ENCODE measurements around the gene LMBRD2.

- no peak for TF ChIP-seq ESRRG (CRISPR knock-in tag; IDR thresholded peaks at IDR 0.05)
- TF ChIP-seq ARNTL (CRISPR knock-in tag; IDR thresholded peaks at IDR 0.05; ENCODE audit: borderline replicate concordance, low read depth): no peak
- no peak for TF ChIP-seq ZNF70 (CRISPR knock-in tag; IDR thresholded peaks at IDR 0.05)
- no peak for TF ChIP-seq PATZ1 (CRISPR knock-in tag; IDR thresholded peaks at IDR 0.05; ENCODE audit: borderline replicate concordance)
- TF ChIP-seq ZFP3 (CRISPR knock-in tag; IDR thresholded peaks at IDR 0.05): no peak
- TF ChIP-seq SNAI2 (CRISPR knock-in tag; IDR thresholded peaks at IDR 0.05): no peak
- TF ChIP-seq CREB5 (CRISPR knock-in tag; IDR thresholded peaks at IDR 0.05; ENCODE audit: low read depth): no peak
- TF ChIP-seq ZFP30 (CRISPR knock-in tag; IDR thresholded peaks at IDR 0.05): no peak
- no peak for TF ChIP-seq CSDC2 (CRISPR knock-in tag; IDR thresholded peaks at IDR 0.05)
- no peak for TF ChIP-seq TCF4 (CRISPR knock-in tag; IDR thresholded peaks at IDR 0.05; ENCODE audit: borderline replicate concordance)
- no peak for TF ChIP-seq ZC3H10 (CRISPR knock-in tag; IDR thresholded peaks at IDR 0.05)
- no peak for TF ChIP-seq RARB (CRISPR knock-in tag; IDR thresholded peaks at IDR 0.05)
- TF ChIP-seq ISL1 (CRISPR knock-in tag; IDR thresholded peaks at IDR 0.05): no peak
- no peak for TF ChIP-seq TOX (CRISPR knock-in tag; IDR thresholded peaks at IDR 0.05; ENCODE audit: borderline replicate concordance)
Measured at GRCh38 chr5:36070687-36071571, 80.8 kb downstream of the LMBRD2 start.
